Choroid plexus epithelial cell (primary cell): ENCODE data around the gene DDX10.

Experiments used
- DNase-seq: peaks from one replicate; pipeline ENCODE4 v3.0.0-alpha.2; 2010; ENCODE audit warnings: low read depth
- H3K4me3 ChIP-seq: 2 replicates; pipeline ENCODE4 v1.5.1; 2011; ENCODE audit warnings: low read depth, mild to moderate bottlenecking, control low read depth, low read length, moderate library complexity
- TF ChIP-seq, protein P1 (sequence below): conservative IDR thresholded peaks from 2 replicates; pipeline ENCODE4 v1.5.1; 2011; ENCODE audit warnings: low read depth, mild to moderate bottlenecking, control low read depth, inconsistent platforms, low read length, moderate library complexity

The DDX10 gene

DNA sequence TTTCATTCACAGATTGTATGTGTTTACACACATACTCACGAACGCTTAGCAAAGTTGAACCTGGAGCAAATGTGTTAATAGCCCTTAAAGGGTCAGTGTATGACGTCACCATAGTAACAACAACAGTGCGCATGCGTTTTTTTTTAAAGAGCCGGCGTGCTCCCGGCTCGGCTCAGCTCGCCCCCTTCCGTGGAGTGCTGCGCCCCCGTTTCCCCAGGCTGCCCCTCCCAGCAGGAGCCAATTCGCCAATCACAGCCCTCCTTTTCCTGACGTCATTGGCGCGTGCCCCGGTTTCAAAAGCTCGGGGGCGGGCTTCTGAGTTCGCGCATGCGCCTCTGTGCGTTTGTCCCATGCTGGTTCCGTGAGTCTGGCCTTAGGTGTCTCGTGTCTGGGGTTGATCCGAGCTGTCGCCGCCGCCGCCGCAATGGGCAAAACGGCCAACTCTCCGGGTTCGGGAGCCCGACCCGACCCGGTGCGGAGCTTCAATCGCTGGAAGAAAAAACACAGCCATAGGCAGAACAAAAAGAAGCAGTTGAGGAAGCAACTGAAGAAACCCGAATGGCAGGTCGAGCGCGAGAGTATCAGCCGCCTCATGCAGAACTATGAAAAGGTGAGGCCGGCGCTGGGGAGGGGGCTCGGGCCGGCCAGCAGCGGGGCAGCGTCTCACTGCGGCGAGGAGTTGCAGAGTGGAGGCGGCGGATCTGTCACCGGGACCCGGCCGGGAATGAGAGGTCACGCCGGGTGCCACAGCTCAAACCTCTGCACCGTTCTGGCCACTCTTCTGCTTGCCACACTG, at the start of gene DDX10:
TSS of gene DDX10 (plus strand) at position 340 of the 796 bp plus-strand sequence. CDS start at position 425, 85 bp downstream.
- peak; percentile 99 for DNase-seq
- TF ChIP-seq, protein P1, sequence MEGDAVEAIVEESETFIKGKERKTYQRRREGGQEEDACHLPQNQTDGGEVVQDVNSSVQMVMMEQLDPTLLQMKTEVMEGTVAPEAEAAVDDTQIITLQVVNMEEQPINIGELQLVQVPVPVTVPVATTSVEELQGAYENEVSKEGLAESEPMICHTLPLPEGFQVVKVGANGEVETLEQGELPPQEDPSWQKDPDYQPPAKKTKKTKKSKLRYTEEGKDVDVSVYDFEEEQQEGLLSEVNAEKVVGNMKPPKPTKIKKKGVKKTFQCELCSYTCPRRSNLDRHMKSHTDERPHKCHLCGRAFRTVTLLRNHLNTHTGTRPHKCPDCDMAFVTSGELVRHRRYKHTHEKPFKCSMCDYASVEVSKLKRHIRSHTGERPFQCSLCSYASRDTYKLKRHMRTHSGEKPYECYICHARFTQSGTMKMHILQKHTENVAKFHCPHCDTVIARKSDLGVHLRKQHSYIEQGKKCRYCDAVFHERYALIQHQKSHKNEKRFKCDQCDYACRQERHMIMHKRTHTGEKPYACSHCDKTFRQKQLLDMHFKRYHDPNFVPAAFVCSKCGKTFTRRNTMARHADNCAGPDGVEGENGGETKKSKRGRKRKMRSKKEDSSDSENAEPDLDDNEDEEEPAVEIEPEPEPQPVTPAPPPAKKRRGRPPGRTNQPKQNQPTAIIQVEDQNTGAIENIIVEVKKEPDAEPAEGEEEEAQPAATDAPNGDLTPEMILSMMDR: peak; percentile 26
- H3K4me3 ChIP-seq: peak within 1 kb of the TSS; percentile 84

DNA sequence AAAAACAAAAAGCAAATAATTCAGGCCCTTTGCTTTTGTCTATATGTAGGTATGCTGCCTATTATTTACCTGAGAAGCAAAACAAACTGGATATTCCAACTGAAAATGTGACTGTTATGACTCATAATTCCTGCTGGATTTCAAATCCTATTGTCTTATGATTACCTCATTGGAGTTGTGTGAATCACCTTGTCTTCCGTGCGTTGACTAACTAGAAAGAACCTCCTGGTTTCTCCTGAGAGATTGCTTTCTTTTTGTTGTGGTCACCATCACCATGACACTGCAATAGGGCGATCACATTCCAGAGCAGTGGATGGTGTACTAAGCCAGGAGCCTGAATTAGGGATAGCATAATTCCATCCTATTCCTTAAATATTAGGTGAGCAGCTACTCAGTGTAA, 48.3 kb upstream of the DDX10 start:
- H3K4me3 ChIP-seq: no peak overlapping the region
- TF ChIP-seq, protein P1: no peak
- peak; percentile 69 for DNase-seq

DNA sequence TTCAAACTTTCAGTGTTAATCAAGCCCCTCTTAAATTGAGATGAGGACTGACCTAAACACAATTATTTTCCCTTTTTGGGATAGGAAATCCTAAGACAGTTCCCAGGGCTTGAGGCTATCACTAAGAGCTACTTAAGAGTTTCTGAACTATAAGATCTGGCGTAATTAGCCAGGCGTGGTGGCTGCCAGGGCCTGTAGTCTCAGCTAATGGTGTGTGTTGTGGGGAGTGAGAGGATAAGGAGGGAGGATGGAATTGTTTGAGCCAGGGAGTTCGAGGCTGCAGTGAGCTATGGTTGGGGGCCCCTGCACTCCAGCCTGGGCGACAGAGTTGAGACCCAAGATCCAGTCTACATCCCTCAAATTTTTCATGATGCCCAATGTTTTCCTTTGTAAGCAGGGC, 47.8 kb upstream of the DDX10 start:
- no peak for DNase-seq
- H3K4me3 ChIP-seq: no peak overlapping the region
- TF ChIP-seq, protein P1: no peak

DNA sequence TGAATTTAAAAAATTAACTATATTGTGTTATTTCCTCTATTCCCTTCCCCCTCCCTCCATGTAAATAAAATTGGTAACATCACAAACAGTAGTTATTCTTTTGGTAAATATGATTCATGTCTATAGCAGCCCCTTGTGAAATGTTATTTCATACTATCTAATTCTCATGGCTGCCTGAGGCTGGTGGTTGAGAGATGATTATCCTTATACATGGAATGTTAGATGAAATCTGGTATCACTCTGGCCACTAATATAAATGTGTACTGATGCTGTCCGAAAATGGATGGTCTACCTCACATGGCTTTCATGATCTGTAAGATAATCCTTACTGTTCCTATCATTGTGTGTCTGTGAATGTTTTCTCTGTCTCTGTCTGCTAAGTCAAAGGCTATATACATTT, 46.3 kb upstream of the DDX10 start:
- no peak for DNase-seq
- no peak overlapping the region for H3K4me3 ChIP-seq
- TF ChIP-seq, protein P1: no peak

DNA sequence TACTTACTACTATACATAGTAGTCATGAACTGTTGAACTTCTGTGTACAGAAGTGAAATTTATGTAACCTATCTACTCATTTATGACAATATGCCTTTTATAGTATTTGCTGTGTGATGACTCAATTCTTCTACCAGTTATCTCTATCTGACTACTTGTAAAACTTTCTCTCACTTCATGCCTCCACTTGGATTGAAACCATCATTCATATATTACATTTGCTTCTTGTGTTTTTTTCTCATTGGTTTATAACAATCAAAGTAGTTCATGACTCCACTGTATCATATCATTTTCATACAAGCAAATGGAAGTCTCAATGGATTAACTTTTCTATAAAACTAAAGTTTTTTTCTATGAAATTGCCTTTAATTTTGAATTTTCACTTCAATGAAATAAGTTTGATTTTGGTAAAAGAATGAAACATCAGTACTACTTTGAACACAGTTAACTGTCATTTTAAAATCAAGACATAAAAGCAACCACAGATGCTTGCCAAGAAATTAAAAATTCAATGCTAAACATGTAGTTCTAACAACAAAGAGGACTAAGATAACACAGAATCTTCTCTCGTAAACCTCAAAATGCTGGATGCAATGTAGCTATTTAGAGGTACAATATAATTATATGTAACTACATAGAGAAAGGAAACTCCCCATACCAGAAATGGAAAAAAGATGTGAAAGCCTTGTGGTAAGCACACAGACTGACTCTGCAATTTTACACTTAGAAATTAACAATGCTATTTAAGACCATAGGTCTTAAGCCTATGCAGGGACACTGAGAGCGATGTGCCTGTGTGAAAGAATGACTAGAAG, 43.7 kb upstream of the DDX10 start:
- DNase-seq: peak; percentile 34
- TF ChIP-seq, protein P1: no peak
- no peak overlapping the region for H3K4me3 ChIP-seq

DNA sequence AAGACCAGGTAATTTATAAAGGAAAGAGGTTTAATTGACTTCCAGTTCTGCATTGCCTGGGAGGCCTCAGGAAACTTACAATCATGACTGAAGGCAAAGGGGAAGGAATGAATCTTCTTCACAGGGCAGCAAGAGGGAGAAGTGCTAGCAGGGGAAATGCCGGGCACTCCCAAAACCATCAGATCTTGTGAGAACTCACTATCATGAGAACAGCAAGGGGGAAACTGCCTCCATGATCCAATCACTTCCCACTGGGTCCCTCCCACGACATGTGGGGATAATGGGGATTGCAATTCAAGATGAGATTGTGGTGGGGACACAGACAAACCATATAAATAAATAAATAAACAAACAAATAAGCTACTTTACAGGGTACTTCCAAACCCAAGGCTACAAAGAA, 42.5 kb upstream of the DDX10 start:
- TF ChIP-seq, protein P1: no peak
- no peak overlapping the region for H3K4me3 ChIP-seq
- DNase-seq: no peak
